Measurements from ENCODE around the gene PCDH15.

Gene PCDH15

DNA sequence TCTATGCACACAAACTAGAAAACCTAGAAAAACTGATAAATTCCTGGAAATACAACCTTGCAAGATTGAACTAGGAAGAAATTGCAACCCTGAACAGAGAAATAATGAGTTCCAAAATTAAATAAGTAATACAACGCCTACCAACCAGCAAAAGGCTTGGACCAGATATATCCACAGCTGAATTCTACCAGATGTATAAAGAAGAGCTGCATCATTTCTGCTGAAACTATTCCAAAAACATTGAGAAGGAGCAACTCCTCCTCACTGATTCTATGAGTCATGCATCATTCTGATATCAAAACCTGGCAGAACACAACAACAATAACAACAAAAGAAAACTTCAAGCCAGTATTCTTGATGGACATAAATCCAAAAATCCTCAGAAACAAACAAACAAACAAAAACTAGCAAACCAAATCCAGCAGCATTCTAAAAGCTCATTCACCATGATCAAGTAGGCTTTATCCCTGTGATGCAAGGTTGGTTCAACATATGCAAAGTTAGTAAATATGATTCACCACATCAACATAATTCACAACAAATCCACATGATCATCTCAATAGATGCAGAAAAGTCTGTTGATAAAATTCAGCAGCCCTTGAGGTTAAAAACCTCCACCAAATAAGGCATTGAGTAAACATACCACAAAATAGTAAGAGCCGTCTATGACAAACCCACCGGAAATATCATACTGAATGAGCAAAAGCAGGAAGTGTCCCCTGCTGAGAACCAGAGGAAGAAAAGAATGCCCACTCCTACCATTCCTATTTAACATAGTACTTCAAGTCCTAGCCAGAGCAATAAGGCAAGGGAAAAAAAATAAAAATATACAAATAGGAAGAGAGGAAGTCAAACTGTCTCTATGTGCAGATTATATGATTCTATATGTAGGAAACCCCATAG, 98.2 kb downstream of the PCDH15 start:
- no peak for DNase-seq

DNA sequence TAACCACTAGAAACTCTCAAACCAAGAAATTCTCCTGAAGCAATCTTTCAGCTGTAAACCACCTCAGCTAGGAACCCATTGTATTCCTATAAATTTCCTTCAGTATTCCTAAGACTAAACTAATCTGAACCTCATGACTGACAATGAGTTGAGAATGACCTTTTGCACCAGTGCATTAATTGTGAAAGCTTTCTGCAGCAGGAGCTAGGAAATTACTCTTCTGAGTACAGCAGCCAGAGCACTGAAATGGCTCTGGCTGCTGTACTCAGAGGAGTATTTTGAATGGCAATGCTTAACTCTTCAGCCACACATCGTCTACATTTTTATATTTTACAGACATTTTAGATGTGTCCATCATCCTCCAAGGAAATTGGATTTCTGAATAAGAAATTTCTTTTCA, 109.7 kb downstream of the PCDH15 start:
- no peak for DNase-seq

GRCh38 chr10:54682554-54682953, 118.5 kb downstream of the PCDH15 start:
- no peak for DNase-seq

DNA sequence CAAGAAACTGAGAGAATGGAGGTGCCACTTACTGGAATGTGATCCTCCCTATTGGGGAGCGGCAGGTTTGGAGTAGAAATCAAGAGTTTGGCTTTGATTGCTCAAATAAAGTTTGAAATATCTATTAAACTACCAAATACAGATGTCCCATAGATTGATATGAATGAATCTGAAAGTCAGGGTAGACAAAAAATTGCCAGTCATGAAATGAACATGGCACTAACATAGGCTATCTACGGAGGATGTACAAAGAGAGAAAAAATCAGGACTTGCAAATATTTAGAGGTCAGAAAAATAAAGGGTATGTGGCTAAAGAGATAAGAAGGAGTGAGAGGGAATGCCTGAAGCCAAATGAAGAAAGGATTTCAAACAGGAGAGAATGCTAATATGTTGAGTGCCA, 119.9 kb downstream of the PCDH15 start:
- DNase-seq = no peak

DNA sequence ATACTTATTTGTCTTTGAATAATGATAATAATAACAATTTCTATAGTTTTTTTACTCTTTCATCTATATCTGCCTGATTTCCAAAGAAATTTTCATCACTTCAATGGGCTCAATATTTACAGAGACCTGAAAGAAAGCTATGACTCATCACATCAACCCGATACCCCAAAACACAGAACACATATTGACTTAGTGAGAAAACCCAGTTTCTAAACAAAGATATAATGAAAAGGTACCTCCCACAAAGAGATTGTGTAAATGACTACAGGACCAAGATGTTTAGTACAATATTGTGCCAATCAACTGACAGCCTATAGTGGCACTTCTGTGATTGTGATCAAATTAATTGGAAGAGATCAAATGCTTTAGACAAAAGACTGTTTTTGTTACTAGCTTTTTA, 133.9 kb downstream of the PCDH15 start:
- DNase-seq = no peak

GRCh38 chr10:54666192-54666591, 134.8 kb downstream of the PCDH15 start:
- no peak for DNase-seq

DNA sequence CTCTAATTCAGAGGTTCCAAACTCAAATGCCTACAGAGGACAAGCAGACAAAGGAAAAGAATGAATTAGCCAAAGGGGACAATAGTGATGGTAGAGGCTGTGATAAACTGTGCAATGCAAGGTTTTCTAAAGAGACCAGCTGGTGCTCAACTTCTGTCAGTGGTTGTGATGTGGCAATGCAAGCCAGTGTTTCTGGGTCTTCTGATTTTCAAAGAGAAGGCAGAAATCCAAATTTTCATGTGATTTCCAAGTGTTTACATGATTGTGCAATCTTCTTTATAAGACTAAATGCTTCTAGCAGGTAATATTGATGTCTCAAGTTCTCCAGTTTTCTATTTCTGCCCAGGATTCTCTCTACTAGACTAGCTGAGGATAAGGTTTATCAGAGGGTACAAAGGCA, 135.9 kb downstream of the PCDH15 start:
- DNase-seq = no peak

DNA sequence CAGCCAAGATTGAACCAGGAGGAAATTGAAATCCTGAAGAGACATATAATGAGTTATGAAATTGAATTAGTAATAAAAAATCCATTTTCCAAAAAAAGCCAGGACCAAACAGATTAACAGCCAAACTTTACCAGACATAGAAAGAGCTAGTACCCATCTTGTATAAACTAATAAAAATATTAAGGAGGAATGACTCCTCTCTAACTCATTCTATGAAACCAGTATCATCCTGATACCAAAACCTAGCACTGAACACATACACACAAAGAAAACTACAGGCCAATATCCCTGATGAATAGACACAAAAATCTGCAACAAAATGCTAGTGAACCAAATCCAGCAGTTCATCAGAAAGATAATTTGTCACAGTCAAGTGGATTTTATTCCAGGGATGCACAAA, 140.6 kb downstream of the PCDH15 start:
- DNase-seq = no peak

DNA sequence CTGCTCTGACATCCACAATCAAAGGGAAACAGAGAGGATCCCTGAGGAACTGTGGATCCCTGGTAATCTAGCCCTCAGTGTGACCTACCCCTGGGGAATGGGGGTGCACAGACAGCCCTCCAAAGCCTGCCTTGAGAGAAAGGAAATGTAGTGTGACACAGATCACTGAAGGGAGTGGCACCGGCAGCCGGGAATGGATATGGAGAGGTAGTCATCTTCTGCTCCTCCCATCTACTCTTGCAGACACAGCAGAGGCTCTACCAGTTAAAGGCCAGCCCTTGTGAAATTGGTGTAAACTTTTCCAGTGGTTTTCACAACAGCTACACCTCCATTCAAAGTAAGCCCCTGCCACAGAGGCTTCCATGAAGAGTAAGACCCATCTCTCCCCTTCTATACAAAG, 144.4 kb downstream of the PCDH15 start:
- no peak for DNase-seq

DNA sequence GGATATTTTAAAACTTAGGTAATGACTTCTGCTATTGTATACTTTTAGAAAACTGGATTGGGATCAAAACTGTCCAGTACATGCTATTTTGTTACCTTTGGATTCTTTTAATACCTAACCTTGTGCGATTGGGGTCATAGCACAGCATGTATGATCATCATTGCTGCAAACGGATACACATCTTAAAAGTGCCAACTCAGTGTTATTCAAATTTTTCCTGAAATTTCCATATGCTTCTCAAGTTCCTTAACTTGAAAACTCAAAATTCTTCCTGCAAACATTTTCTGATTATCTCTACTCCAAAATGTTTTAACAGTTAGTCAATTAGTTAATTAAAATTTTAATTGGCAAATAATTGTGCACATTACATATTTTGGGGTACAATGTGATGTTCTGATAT, 147.5 kb downstream of the PCDH15 start:
- DNase-seq = no peak

DNA sequence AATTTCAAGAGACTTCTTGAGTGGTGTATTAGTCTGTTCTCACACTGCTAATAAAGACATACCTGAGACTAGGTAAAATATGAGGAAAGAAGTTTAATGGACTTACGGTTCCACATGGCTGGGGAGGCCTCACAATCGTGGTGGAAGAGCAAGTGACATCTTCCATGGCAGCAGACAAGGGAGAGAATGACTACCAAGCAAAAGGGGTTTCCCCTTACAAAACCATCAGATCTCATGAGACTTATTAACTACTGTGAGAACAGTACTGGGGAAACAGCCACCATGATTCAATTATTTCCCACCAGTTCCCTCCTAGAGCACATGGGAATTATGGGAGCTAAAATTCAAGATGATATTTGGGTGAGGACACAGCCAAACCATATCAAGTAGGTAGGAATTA, 150.5 kb downstream of the PCDH15 start:
- DNase-seq = no peak

DNA sequence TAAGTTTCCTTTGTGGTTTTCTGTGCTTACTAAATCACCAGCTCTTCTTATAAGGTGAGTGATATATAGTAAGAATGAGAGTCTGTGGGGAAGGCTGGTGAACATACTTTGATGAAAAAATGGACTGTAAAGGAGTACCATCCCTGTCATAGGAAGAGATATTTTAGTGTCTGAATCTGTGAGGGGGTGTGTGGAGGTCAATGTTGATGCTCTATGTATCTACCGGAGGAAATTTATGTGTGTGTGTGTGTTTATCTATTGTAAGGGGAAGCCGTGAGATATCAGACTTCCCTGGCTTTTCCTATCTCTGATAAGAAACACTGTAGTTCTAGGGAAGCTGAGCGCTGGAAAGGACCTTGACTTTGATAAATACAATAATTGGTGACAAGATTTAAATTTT, 179.0 kb downstream of the PCDH15 start:
- no peak for DNase-seq

DNA sequence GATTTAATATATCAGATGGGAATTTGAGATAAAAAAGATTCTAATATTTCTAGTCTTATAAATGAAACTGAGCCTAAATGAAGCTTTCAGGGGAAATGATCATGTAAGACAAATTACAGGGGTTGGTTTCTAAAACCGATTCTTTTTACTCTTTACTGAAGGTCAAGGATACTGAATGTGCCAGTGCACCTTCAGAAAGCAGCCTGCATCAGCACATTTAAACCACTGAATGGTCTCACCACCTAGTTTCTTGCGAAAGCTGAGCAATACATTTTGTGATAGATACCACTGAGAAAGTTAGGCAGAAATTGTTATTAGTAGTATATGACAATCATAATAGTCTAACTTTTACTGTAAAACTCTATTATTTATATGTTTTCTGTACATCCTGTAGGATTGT, 180.7 kb downstream of the PCDH15 start:
- DNase-seq = no peak

DNA sequence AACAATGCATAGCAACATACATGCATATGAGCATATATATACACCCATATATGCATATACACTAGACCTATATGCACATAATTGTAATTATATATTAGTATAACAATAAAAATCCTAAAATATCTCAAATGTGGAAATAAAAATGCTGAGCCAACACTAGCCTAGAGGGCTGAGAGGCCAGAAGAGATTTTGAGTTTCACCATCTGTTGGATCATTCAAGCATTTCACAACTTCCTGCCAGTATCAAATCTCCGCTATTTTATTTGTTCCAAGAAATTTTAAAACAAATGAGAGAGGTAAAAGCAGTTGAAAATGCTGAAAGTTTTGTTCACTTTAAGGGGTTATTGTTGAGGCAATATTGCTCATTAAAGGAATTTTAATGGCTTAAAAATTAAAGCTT, 187.0 kb downstream of the PCDH15 start:
- DNase-seq = no peak

DNA sequence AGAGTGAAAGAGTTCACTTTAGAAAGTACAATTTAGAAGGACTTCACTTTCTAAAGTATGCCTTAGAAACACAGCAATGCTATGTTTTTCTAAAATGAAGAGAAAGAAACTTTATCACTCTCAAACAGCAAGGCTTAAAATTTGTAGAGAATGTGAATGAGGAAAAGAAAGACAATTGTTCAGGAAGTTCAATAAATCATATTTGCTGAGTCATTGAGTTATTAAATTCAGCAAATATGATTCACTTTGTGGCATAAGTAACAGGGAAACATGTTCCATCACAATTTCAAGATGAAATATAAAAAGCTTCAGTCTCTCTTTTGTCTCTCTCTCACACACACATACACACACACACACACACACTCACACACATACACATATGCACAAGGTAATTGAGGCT, 187.9 kb downstream of the PCDH15 start:
- no peak for DNase-seq

- no peak for DNase-seq
These were observed 191.6 kb downstream of the PCDH15 start for GRCh38 chr10:54609423-54609822.

- DNase-seq = no peak
These were observed 193.0 kb downstream of the PCDH15 start for GRCh38 chr10:54607983-54608382.

DNA sequence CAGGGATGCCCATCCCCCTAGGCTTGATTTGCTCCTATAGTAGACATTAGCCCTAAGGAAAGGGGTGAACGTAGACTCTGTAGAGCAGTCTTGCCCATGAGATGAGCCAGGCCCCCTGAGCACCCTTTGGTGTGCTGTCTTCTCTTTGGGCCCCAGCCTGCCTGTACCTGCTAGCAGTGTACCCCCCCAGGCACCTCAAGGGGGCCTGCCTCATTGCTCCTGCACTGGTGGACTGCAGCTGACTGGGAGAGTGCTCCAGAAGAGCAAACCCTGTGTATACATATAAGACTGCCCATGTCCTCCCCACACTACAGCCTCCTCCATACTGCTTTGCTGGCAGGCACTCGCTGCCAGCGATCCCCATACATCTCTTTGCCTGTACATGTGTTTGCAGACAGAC, 206.7 kb downstream of the PCDH15 start:
- no peak for DNase-seq

GRCh38 chr10:54587971-54588370, 213.1 kb downstream of the PCDH15 start:
- no peak for DNase-seq

GRCh38 chr10:54585572-54585971, 215.5 kb downstream of the PCDH15 start:
- no peak for DNase-seq

GRCh38 chr10:54577682-54578081, 223.3 kb downstream of the PCDH15 start:
- DNase-seq = no peak

- DNase-seq = no peak
These were observed 224.5 kb downstream of the PCDH15 start for GRCh38 chr10:54576541-54576940.

- DNase-seq = no peak
These were observed 241.5 kb downstream of the PCDH15 start for GRCh38 chr10:54559498-54559897.

GRCh38 chr10:54554028-54554427, 247.0 kb downstream of the PCDH15 start:
- no peak for DNase-seq

- DNase-seq = no peak
These were observed 251.0 kb downstream of the PCDH15 start for GRCh38 chr10:54550016-54550415.

All from activated CD8-positive, alpha-beta memory T cell treated with anti-CD3 and anti-CD28 coated beads for 24 hours (primary cell).